Panc1 (cell line): Measurements from ENCODE around the gene PDE4B. TPM values are rescaled to one million over a fixed set of nuclear protein-coding genes. Genes with fewer than 3 reads are reported as not detected.

Source experiments
- ATAC-seq: fragments of 200-7000 bp; cut with Tn5 transposase; 2 replicates; pipeline ENCODE4 v1.9.1; 2020; ENCODE audit warnings: mild to moderate bottlenecking, moderate library complexity
- BruUV-seq: library from RNA; stranded (reverse); fragments of 400-500 nt; replicated peaks from 2 replicates; lab custom pipeline; 2021; lab: Mats Ljungman, UMichigan
- CTCF ChIA-PET: fragments of 300-600 bp; sonication (Branson Sonifier 250); formaldehyde crosslinking; loops from one replicate; lab custom pipeline; 2022; ENCODE audit warnings: antibody characterized with exemption; lab: Charles Lee
- POLR2A ChIA-PET: fragments of 300-600 bp; sonication (Branson Sonifier 250); formaldehyde crosslinking; loops from one replicate; lab custom pipeline; 2022; ENCODE audit warnings: antibody characterized with exemption; lab: Charles Lee
- DNase-seq: peaks from one replicate; pipeline ENCODE4 v3.0.0-alpha.2; 2010; ENCODE audit warnings: low read depth, low spot score
- H3K27ac ChIP-seq: 2 replicates; pipeline ENCODE4 v1.5.1; 2011; ENCODE audit warnings: mild to moderate bottlenecking, low read length, inconsistent platforms
- H3K27me3 ChIP-seq: fragments of 200-500 bp; sonication (Bioruptor generic); 2 replicates; pipeline ENCODE4 v1.6.0; 2014; ENCODE audit warnings: low read length, inconsistent platforms; ENCODE audit not compliant: control insufficient read depth, insufficient read depth
- H3K36me3 ChIP-seq: fragments of 200-500 bp; sonication (Bioruptor generic); 2 replicates; pipeline ENCODE4 v1.5.1; 2014; ENCODE audit warnings: inconsistent platforms, mild to moderate bottlenecking, low read length, moderate library complexity; ENCODE audit not compliant: control insufficient read depth, insufficient read depth
- H3K4me1 ChIP-seq: 2 replicates; pipeline ENCODE4 v1.5.1; 2011; ENCODE audit warnings: inconsistent platforms, mild to moderate bottlenecking, low read length, moderate library complexity; ENCODE audit not compliant: control insufficient read depth, insufficient read depth
- H3K4me3 ChIP-seq, 2 experiments: 2 replicates each; pipeline ENCODE4 v1.5.1; 2011 to 2012; ENCODE audit warnings: low read depth in 2 of 2, low read length in 2 of 2, mild to moderate bottlenecking in 2 of 2, inconsistent platforms in 1 of 2, moderate library complexity in 1 of 2
- H3K9me3 ChIP-seq: fragments of 200-500 bp; sonication (Bioruptor generic); 2 replicates; pipeline ENCODE4 v1.5.1; 2014; ENCODE audit warnings: low read depth, mild to moderate bottlenecking, inconsistent platforms, low read length, moderate library complexity; ENCODE audit not compliant: control insufficient read depth, insufficient read depth
- POLR2AphosphoS5 ChIP-seq: IDR thresholded peaks from 2 replicates; pipeline ENCODE4 v1.6.1; 2012; ENCODE audit warnings: mild to moderate bottlenecking, low read depth, low read length, moderate library complexity
- SIN3A ChIP-seq: IDR thresholded peaks from 2 replicates; pipeline ENCODE4 v1.6.1; 2012; ENCODE audit warnings: low read depth, mild to moderate bottlenecking, low read length, moderate library complexity, borderline replicate concordance; ENCODE audit not compliant: insufficient read depth
- TCF7L2 ChIP-seq: IDR thresholded peaks from 2 replicates; pipeline ENCODE4 v1.6.1; 2011; ENCODE audit warnings: mild to moderate bottlenecking, low read depth, low read length, inconsistent platforms
- in situ Hi-C: cut with HindIII; loops from 2 replicates; pipeline ENCODE4 v1.10.0; 2016; ENCODE audit warnings: low sequenced_read_pairs, low pct_unique_long_range_greater_than_20kb
- intact Hi-C: fragments of 100-400 bp; cut with micrococcal nuclease; formaldehyde crosslinking; loops from one replicate; pipeline ENCODE4 v1.10.0; 2022; ENCODE audit not compliant: unreplicated experiment
- total RNA-seq: library from RNA; stranded (reverse); gene quantifications from one replicate; pipeline ENCODE4 v1.2.1, GENCODE V29; 2021; ENCODE audit not compliant: unreplicated experiment
- TF ChIP-seq, protein P1 (sequence below), 2 experiments: IDR thresholded peaks; 2 replicates each; pipeline ENCODE4 v1.6.1; 2011 to 2012; ENCODE audit warnings: low read depth in 2 of 2, control low read depth in 1 of 2, low read length in 1 of 2, mild to moderate bottlenecking in 1 of 2, moderate library complexity in 1 of 2; ENCODE audit not compliant: insufficient read depth in 1 of 2
- TF ChIP-seq, protein P2 (sequence below): fragments of 450-650 bp; IDR thresholded peaks from 2 replicates; pipeline ENCODE4 v1.5.1; 2017; ENCODE audit warnings: mild to moderate bottlenecking

PDE4B gene
- total RNA-seq, 1 experiment from 2014 or later: 0.26 TPM

DNA sequence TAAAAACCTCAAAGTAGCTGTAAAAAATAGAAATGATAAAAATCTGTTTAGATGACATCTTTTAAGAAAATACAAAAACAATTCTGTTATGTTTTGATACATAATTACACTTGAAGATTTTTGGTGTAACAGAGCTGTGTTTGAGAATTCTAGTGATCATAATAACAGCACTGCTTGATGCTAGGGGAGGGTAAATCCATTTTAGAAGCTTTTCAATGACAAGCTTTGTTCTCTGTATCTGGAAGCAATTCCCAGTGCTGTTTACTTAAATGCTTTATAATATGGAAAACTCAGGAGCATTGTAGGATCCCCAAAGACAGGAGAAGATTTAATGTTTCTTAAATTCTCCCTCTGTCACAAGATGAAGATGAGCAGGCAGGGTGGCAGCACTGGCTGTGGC, 359.3 kb downstream of the PDE4B start:
- in situ Hi-C loops (no loop called here), intact Hi-C loops (no loop called here)
- ATAC-seq (no peak), DNase-seq (no peak)
- ChIA-PET POLR2A (no interaction called here), CTCF (no interaction called here)
- no peak overlapping the region for H3K27ac ChIP-seq
- H3K9me3 ChIP-seq: no peaks in the 10 kb centered on the region
- TF ChIP-seq TCF7L2 (no peak), POLR2AphosphoS5 (no peak), SIN3A (no peak)
- TF ChIP-seq, protein P1, sequence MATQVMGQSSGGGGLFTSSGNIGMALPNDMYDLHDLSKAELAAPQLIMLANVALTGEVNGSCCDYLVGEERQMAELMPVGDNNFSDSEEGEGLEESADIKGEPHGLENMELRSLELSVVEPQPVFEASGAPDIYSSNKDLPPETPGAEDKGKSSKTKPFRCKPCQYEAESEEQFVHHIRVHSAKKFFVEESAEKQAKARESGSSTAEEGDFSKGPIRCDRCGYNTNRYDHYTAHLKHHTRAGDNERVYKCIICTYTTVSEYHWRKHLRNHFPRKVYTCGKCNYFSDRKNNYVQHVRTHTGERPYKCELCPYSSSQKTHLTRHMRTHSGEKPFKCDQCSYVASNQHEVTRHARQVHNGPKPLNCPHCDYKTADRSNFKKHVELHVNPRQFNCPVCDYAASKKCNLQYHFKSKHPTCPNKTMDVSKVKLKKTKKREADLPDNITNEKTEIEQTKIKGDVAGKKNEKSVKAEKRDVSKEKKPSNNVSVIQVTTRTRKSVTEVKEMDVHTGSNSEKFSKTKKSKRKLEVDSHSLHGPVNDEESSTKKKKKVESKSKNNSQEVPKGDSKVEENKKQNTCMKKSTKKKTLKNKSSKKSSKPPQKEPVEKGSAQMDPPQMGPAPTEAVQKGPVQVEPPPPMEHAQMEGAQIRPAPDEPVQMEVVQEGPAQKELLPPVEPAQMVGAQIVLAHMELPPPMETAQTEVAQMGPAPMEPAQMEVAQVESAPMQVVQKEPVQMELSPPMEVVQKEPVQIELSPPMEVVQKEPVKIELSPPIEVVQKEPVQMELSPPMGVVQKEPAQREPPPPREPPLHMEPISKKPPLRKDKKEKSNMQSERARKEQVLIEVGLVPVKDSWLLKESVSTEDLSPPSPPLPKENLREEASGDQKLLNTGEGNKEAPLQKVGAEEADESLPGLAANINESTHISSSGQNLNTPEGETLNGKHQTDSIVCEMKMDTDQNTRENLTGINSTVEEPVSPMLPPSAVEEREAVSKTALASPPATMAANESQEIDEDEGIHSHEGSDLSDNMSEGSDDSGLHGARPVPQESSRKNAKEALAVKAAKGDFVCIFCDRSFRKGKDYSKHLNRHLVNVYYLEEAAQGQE (IDR thresholded peaks at IDR 0.05; ENCODE audit: insufficient read depth in 1 of 2, low read depth in 2 of 2, low read length in 1 of 2): no peak
- TF ChIP-seq, protein P2, sequence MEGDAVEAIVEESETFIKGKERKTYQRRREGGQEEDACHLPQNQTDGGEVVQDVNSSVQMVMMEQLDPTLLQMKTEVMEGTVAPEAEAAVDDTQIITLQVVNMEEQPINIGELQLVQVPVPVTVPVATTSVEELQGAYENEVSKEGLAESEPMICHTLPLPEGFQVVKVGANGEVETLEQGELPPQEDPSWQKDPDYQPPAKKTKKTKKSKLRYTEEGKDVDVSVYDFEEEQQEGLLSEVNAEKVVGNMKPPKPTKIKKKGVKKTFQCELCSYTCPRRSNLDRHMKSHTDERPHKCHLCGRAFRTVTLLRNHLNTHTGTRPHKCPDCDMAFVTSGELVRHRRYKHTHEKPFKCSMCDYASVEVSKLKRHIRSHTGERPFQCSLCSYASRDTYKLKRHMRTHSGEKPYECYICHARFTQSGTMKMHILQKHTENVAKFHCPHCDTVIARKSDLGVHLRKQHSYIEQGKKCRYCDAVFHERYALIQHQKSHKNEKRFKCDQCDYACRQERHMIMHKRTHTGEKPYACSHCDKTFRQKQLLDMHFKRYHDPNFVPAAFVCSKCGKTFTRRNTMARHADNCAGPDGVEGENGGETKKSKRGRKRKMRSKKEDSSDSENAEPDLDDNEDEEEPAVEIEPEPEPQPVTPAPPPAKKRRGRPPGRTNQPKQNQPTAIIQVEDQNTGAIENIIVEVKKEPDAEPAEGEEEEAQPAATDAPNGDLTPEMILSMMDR: no peak
- no peak overlapping the region for H3K4me3 ChIP-seq
- H3K36me3 ChIP-seq: no peaks in the 10 kb centered on the region
- H3K4me1 ChIP-seq: no peaks in the 10 kb centered on the region
- no TSS peak for BruUV-seq
- H3K27me3 ChIP-seq: no peaks in the 10 kb centered on the region

DNA sequence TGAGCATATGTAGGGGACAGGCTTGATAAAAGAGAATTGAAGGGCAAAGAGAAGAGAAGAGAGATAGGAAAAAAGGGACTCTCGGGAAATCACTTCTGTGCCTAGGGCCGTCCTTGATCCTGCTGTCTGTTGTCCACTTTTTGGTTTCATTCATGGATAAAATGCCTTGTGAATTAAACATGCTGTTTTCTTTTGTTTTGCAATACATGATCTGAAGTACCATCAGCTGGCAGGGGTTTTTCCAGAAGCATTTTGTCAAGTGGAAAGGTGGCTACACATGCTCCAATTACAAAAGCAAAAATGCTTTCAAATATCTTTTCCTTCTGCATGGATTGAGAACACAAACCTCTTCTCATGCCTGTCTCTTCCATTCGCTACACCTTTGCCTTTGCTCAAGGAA, 361.7 kb downstream of the PDE4B start:
- no peaks in the 10 kb centered on the region for H3K9me3 ChIP-seq
- CTCF ChIA-PET: no interaction called here
- no peak overlapping the region for H3K27ac ChIP-seq
- intact Hi-C loops: no loop called here
- no peak overlapping the region for H3K4me3 ChIP-seq
- no peak for ATAC-seq
- H3K4me1 ChIP-seq: no peaks in the 10 kb centered on the region
- TF ChIP-seq POLR2AphosphoS5 (no peak), SIN3A (no peak), TCF7L2 (no peak)
- TF ChIP-seq, protein P1 (IDR thresholded peaks at IDR 0.05; ENCODE audit: insufficient read depth in 1 of 2, low read depth in 2 of 2, low read length in 1 of 2): no peak
- TF ChIP-seq, protein P2: no peak
- POLR2A ChIA-PET: no interaction called here
- H3K27me3 ChIP-seq: no peaks in the 10 kb centered on the region
- BruUV-seq: no TSS peak
- H3K36me3 ChIP-seq: no peaks in the 10 kb centered on the region
- no peak for DNase-seq
- in situ Hi-C loops: no loop called here
